ENCODE measurements around the gene RBMY1A1.

GRCh38 chrY:21592059-21592458 is 57.4 kb downstream of the RBMY1A1 start:
- TF ChIP-seq GABPA (tag; conservative IDR thresholded peaks at IDR 0.05; ENCODE audit: low read depth) = no peak
- TF ChIP-seq SIRT6 (IDR thresholded peaks at IDR 0.05; ENCODE audit: low read depth, low read length) = no peak
- no peak for TF ChIP-seq ARNT (IDR thresholded peaks at IDR 0.05)
- no peak for TF ChIP-seq BRCA1 (IDR thresholded peaks at IDR 0.05)
- TF ChIP-seq BRCA1 (CRISPR knock-in tag; IDR thresholded peaks at IDR 0.05) = no peak
- no peak for TF ChIP-seq FOXJ2 (tag; IDR thresholded peaks at IDR 0.05)
- TF ChIP-seq PHF21A (IDR thresholded peaks at IDR 0.05; ENCODE audit: borderline replicate concordance, low read depth) = no peak
- no peak for TF ChIP-seq SFPQ (IDR thresholded peaks at IDR 0.05; ENCODE audit: low read depth, low read length)
- no peak for TF ChIP-seq SMAD3 (CRISPR knock-in tag; conservative IDR thresholded peaks at IDR 0.05)
- no peak for TF ChIP-seq RBM34 (IDR thresholded peaks at IDR 0.05; ENCODE audit: borderline replicate concordance, insufficient read depth, low read length)
- no peak for TF ChIP-seq CTCF (IDR thresholded peaks at IDR 0.05 in 2 of 3, conservative IDR thresholded peaks at IDR 0.05 in 1 of 3; ENCODE audit: insufficient read depth in 2 of 3, low read depth in 1 of 3, low read length in 3 of 3)
- TF ChIP-seq HDGF (IDR thresholded peaks at IDR 0.05) = no peak
- no peak for TF ChIP-seq PML (IDR thresholded peaks at IDR 0.05; ENCODE audit: low read length)
- no peak for TF ChIP-seq NRF1 (conservative IDR thresholded peaks at IDR 0.05 in 1 of 2, IDR thresholded peaks at IDR 0.05 in 1 of 2)
- TF ChIP-seq USF2 (CRISPR knock-in tag; IDR thresholded peaks at IDR 0.05) = no peak

Data from K562 (cell line).